ENCODE results near the gene ZRSR2.

GRCh38 chrX:15870310-15870709 is 80.0 kb downstream of the ZRSR2 start:
- TF ChIP-seq CTCF (IDR thresholded peaks at IDR 0.05; ENCODE audit: low read depth, low read length) (no peak), EZH2phosphoT487 (IDR thresholded peaks at IDR 0.05; ENCODE audit: low read depth) (no peak)

Data from OCI-LY3 (cell line).